ENCODE data around the gene ZNF804B.

The ZNF804B gene

GRCh38 chr7:89012016-89012415 is 252.5 kb downstream of the ZNF804B start:
- DNase-seq (ENCODE audit: extremely low read depth, insufficient read length), result no peak
- TF ChIP-seq, protein P1, sequence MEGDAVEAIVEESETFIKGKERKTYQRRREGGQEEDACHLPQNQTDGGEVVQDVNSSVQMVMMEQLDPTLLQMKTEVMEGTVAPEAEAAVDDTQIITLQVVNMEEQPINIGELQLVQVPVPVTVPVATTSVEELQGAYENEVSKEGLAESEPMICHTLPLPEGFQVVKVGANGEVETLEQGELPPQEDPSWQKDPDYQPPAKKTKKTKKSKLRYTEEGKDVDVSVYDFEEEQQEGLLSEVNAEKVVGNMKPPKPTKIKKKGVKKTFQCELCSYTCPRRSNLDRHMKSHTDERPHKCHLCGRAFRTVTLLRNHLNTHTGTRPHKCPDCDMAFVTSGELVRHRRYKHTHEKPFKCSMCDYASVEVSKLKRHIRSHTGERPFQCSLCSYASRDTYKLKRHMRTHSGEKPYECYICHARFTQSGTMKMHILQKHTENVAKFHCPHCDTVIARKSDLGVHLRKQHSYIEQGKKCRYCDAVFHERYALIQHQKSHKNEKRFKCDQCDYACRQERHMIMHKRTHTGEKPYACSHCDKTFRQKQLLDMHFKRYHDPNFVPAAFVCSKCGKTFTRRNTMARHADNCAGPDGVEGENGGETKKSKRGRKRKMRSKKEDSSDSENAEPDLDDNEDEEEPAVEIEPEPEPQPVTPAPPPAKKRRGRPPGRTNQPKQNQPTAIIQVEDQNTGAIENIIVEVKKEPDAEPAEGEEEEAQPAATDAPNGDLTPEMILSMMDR (IDR thresholded peaks at IDR 0.05; ENCODE audit: insufficient read depth, low read length, poor library complexity, severe bottlenecking), result no peak
- no peaks in the 10 kb centered on the region for H3K27me3 ChIP-seq (replicated peaks; ENCODE audit: control insufficient read depth, insufficient read depth, low read length)
- no peak overlapping the region for H3K4me3 ChIP-seq (replicated peaks; ENCODE audit: low read depth, low read length)
- no peaks in the 10 kb centered on the region for H3K36me3 ChIP-seq (ENCODE audit: control insufficient read depth, insufficient read depth, low read length)

DNA sequence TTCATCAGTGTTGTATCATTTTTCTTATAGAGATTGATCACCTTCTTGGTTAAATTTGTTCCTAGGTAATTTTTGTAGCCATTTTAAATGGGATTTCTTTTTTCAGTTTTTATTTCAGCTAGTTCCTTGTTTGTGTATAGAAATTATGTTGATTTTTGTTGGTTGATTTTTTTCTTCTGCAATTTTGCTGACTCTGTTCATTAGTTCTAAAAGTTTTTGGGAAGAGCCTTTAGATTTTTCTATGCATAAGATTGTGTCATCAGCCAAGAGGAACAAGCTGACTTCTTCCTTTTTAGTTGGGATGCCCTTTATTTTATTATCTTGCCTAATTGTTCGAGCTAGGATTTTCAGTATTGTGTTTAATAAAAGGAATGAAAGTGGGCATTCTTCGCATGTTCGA is 258.2 kb downstream of the ZNF804B start:
- DNase-seq (ENCODE audit: extremely low read depth, insufficient read length), result no peak
- TF ChIP-seq, protein P1 (IDR thresholded peaks at IDR 0.05; ENCODE audit: insufficient read depth, low read length, poor library complexity, severe bottlenecking), result no peak

GRCh38 chr7:89021741-89022140 is 262.2 kb downstream of the ZNF804B start:
- no peak for DNase-seq (ENCODE audit: extremely low read depth, insufficient read length)
- TF ChIP-seq, protein P1 (IDR thresholded peaks at IDR 0.05; ENCODE audit: insufficient read depth, low read length, poor library complexity, severe bottlenecking), result no peak
- no peaks in the 10 kb centered on the region for H3K36me3 ChIP-seq (ENCODE audit: control insufficient read depth, insufficient read depth, low read length)
- no peak overlapping the region for H3K4me3 ChIP-seq (replicated peaks; ENCODE audit: low read depth, low read length)
- H3K27me3 ChIP-seq (replicated peaks; ENCODE audit: control insufficient read depth, insufficient read depth, low read length), result no peaks in the 10 kb centered on the region

More for the DNA sequence above, 258.2 kb downstream of the ZNF804B start:
- Histone ChIP-seq H3K27me3 (replicated peaks; ENCODE audit: control insufficient read depth, insufficient read depth, low read length) (no peaks in the 10 kb centered on the region), H3K4me3 (replicated peaks; ENCODE audit: low read depth, low read length) (no peak overlapping the region), H3K36me3 (ENCODE audit: control insufficient read depth, insufficient read depth, low read length) (no peaks in the 10 kb centered on the region)

DNA sequence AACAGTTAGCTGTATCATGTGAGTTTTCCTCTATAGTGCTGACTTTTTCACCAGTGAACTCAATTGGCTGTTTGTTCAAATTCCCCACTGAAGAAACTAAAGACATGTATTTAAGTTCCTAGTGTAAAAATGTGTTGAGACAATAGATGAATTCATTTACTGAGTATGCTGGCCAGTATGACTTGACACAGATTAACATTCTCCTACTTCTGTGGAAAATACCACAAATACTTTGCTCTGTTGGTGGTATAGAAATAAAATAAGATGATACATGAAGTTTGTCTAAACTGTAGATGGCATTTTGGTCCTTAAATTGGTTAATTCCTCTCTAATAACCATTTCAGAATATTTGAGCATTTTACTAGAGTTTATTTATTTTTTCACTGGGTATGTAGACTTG is 263.7 kb downstream of the ZNF804B start:
- no peaks in the 10 kb centered on the region for H3K27me3 ChIP-seq (replicated peaks; ENCODE audit: control insufficient read depth, insufficient read depth, low read length)
- H3K4me3 ChIP-seq (replicated peaks; ENCODE audit: low read depth, low read length), result no peak overlapping the region
- no peaks in the 10 kb centered on the region for H3K36me3 ChIP-seq (ENCODE audit: control insufficient read depth, insufficient read depth, low read length)
- TF ChIP-seq, protein P1 (IDR thresholded peaks at IDR 0.05; ENCODE audit: insufficient read depth, low read length, poor library complexity, severe bottlenecking), result no peak
- no peak for DNase-seq (ENCODE audit: extremely low read depth, insufficient read length)

GRCh38 chr7:89023877-89024276 is 264.4 kb downstream of the ZNF804B start:
- no peaks in the 10 kb centered on the region for H3K27me3 ChIP-seq (replicated peaks; ENCODE audit: control insufficient read depth, insufficient read depth, low read length)

More at GRCh38 chr7:89023877-89024276, 264.4 kb downstream of the ZNF804B start:
- DNase-seq (ENCODE audit: extremely low read depth, insufficient read length), result no peak
- TF ChIP-seq, protein P1 (IDR thresholded peaks at IDR 0.05; ENCODE audit: insufficient read depth, low read length, poor library complexity, severe bottlenecking), result no peak
- no peak overlapping the region for H3K4me3 ChIP-seq (replicated peaks; ENCODE audit: low read depth, low read length)
- no peaks in the 10 kb centered on the region for H3K36me3 ChIP-seq (ENCODE audit: control insufficient read depth, insufficient read depth, low read length)

Measured in GM06990 (cell line).